HG03280 (cell line): ENCODE results near the gene KDM1A.
"Not testable (repeated sequence)": the region's sequence is repeated elsewhere in the genome, so short reads cannot be mapped to it uniquely, and the experiment has no call there.

Source experiments
- ATAC-seq: cut with Tn5 transposase; IDR thresholded peaks from one replicate; pipeline ENCODE4 v1.9.1; 2021; ENCODE audit warnings: mild to moderate bottlenecking, moderate library complexity; ENCODE audit not compliant: unreplicated experiment

The KDM1A gene

DNA sequence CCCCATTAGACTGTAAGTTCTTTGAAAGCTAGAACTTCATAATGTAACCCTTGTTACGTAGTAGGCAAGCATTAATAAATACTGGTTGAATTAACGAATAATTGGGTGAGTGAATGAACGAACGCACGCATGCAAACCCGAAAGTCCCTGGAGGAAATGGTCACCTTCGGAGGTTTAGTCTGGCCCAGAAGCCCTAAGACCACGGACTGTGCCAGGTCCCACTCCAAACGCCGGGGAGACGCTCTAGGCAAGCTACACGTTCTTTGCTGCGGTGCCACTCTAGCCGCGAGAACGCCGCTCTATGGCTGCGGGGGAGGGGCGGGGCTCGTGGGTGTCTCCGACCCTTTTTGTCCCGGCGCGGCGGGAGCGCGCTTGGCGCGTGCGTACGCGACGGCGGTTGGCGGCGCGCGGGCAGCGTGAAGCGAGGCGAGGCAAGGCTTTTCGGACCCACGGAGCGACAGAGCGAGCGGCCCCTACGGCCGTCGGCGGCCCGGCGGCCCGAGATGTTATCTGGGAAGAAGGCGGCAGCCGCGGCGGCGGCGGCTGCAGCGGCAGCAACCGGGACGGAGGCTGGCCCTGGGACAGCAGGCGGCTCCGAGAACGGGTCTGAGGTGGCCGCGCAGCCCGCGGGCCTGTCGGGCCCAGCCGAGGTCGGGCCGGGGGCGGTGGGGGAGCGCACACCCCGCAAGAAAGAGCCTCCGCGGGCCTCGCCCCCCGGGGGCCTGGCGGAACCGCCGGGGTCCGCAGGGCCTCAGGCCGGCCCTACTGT lies at the start of gene KDM1A:
Gene KDM1A, plus strand, starts transcription at position 375 of the 769 bp plus-strand sequence. Its CDS starts 129 bp downstream, at position 504.
- ATAC-seq, result peak; percentile 94

DNA sequence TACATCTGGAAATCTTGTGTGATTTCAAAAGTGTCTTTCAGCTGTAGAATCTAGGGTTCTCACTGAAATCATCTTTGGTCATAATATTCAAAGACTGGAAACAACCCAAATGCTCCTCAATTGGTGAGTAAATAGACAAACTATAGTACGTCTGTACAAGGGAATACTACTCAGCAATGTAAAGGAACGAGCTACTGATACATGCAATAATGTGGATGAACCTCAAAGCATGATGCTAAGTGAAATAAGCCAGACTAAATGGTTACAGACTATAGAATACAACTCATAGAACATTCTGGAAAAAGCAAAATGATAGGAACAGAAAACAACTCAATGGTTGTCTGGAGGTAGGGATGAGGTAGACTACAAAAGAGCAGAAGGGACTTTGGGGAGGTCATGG lies 49.2 kb upstream of the KDM1A start:
- no peak for ATAC-seq

DNA sequence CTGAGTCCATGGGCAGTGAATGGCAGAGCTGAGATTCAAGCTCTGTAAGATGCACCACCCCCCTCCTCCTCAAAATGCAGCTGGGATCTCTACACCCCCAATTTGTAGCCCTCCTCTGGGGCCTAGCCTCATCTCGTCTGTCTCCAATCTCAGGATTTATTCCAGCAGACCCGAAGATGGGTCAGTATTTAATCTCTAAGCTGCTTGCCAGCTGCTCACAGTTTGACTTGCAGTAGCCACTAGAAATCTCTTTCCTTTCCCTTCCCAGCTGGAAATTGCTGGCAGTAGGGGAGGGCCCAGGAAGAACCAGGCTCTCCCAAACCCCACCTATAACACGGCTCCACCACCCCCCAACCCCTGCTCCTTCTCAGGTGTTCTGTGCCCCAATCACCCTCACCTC lies 48.1 kb upstream of the KDM1A start:
- ATAC-seq, result no peak

DNA sequence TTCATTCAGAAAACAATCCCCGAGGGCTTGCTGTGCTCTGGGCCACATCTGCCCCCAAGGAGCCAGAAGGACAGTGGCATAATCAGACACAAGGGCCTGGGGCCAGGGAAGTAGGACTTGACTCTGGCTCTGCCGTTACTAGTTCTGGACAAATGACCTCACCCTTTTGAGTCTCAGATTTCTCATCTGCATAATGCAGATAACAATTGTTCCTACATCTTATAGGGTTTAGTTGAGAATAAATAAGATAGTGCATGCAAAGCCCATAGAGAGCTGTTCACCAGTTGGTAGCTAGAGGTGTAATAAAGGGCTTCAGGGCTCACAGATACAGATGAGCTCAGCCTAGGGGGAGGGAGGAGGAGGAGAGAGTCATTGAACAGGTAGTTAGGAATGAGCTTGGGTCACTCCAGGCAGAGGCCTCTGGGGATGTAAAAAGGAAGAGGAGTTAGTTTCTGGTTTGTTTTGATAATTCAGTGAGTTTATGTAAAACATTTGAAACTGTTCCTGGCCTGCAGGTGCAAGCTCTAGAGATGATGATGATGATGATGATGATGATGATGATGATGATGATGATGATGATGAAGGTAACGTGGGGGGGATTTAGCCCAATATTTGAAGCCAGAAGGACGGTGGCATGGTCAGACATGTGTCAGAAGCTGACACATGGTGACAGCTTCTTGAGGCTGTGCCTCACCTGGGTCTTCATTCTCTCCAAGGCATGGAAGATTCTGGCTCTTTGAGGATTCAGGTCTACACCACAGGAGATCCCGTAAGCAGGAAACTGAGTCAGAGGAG lies 47.5 kb upstream of the KDM1A start:
- no peak for ATAC-seq

DNA sequence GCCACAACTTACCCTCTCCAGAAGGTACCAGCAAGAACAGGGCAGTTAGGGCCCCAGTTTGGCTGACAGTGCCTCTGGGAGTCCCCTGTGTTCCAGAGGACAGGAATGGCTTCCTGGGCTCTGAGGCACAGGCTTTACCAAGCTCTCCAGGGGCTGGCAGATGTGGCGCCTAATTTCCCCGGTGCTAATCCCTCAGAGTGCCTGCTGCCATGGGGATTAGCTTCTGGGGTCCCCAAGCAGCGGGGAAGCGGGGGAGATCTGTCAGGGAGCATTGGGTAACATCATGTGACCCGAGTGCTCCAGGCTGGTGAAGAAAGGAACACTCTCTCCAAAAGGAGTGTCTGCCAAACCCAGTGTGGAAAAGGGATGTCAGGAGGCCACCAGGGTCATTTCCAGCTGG lies 46.5 kb upstream of the KDM1A start, which contains the start of gene LACTBL1:
Gene LACTBL1, minus strand, starts transcription at position 107 of the 400 bp plus-strand sequence. CDS start 550 bp downstream, outside the sequence.
- ATAC-seq, result no peak

DNA sequence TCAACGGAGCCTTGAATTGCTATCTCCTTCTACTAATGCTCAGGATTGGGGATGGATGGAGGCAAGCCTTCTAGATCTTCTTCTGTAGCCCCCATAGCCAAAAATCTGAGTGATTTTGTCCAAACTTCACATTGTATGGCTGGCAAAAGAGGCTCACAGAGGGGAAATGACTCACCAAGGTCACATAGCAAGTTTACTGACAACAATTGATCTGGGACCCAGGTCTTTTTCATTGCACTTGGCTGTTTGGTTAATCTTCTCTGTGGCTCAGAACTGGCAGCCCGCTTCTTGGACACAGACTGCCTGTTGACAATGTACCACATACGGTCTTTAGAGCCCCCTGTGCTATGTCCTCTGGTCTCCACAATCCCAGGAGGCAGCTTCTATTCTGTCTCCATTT lies 43.6 kb upstream of the KDM1A start:
- no peak for ATAC-seq

DNA sequence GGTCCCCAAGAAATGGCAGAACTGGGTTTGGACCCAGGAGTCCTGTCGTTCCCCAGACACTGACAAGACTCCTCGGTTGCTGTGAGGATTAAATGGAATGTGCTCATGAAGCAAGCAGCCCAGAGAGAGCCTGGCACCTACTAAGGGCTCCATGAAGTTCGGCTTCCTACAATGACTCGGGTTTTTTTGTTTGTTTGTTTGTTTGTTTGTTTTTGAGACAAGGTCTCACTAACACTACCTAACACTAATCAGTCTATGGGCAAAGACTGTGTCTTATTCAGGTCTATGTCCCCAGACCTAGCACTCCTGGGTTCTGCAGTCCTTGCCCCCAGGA lies 43.2 kb upstream of the KDM1A start:
- no peak for ATAC-seq

DNA sequence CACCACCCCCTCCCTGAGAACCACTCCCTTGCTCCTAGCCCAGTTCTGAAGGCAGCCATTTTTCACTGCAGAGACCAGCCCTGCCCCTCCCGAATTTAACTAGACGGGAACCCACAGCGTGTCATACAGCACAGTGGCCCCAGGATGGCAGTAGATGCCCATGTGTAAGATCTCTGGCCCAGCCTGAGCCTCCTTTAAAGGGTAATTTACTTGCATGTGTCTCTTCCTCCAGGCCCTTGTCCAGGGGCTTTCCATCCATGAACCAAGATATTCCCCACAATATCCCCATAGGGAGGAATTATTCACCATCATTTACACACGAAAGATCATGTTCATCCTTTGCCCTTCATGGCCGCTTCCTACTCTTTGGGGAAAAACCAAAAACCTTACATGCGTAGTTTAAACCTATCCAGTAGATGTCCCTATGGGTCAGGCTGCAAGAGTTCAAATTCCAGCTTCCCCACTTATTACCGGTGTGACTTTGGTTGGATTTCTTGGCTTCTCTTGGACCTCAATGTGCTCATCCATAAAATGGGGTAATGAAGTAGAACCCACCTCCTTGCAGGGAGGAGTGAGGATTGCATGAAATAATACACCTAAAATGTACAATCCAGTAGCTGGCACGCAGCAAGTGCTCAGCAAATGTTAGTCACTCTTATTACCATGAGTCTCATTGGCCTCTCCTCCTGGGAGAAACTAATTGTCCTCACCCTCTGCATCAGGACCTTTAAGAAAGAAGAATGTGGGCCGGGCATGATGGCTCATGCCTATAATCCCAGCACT lies 42.6 kb upstream of the KDM1A start:
- no peak for ATAC-seq

DNA sequence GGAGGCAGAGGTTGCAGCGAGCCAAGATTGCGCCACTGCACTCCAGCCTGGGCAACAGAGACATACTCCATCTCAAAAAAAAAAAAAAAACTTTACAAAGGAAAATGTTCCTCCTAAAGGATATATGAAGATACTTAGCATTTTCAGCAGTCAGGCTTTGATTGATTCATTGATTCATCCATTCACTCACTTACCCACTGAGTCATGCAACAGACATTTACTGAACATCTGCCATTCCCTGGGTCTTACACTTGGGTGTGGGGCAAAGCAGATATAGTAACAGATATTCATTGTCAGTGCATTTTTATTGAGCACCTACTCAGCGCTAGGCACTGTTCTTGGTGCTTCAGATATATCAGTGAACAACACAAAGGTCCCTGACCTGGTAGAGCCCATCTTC lies 41.0 kb upstream of the KDM1A start:
- no peak for ATAC-seq

DNA sequence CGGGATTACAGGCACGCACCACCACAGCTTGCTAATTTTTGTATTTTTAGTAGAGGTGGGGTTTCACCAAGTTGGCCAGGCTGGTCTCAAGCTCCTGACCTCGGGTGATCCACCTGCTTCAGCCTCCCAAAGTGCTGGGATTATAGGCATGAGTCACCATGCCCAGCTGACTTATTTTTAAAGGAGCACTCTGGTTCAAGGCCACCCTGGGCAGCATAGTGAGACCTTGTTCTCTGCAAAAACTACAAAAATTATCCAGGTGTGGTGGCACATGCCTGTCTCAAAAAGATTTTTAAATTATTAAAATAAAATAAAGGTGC lies 38.8 kb upstream of the KDM1A start:
- not testable (repeated sequence) for ATAC-seq

DNA sequence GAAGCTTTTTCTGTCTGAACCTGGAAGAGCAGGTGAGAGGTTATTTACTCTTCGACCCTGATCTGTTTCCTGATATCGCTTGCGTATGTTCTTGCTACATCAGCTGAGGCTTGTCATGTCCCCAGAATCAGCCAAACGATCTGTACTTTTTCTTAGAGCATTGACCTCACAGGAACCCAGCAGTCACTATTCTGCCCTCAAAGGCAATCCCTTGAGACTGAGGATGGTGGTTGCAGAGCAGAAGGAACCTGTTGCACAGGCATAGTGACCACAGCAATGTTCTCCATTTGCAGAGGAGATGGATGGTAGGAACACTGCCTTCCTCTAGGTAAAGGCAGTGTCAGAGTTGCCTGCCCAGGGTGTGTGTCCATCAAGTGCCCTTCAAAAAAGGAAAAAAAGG lies 35.3 kb upstream of the KDM1A start:
- ATAC-seq, result no peak

DNA sequence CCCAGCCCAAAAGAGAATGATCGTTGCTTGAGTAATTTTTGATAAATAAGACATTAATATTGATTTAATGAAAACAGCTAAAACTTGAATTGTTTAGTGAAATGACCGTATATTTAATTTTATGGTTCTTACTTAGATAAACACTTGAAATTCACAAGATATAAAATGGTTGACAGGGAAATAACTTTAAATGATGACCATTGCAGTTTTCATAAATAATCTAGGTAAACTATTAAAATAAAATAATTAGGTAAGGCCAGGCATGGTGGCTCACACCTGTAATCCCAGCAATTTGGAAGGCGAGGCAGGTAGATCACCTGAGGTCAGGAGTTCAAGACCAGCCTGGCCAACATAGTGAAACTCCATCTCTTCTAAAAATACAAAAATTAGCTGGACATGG lies 26.9 kb upstream of the KDM1A start:
- not testable (repeated sequence) for ATAC-seq

DNA sequence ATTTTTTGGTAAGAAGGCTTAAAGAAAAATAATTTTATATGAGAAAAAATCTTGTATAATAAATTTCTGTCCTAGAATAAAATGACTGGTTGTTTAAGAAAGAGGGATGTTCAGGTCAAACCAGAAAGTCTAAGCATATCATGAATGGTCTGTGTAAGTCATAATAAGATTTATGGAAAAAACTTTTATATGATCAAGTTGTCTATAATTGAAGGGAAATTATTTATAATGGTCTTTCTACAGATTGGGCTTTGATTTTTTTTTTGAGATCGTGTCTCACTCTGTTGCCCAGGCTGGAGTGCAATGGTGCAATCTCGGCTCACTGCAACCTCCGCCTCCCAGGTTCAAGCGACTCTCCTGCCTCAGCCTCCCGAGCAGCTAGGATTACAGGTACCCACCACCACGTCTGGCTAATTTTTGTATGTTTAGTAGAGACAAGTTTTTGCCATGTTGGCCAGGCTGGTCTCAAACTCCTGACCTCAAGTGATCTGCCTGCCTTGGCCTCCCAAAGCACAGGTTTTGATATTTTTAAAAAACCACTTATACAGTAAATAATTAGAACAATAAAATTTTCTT lies 26.0 kb upstream of the KDM1A start:
- ATAC-seq, result not testable (repeated sequence)

DNA sequence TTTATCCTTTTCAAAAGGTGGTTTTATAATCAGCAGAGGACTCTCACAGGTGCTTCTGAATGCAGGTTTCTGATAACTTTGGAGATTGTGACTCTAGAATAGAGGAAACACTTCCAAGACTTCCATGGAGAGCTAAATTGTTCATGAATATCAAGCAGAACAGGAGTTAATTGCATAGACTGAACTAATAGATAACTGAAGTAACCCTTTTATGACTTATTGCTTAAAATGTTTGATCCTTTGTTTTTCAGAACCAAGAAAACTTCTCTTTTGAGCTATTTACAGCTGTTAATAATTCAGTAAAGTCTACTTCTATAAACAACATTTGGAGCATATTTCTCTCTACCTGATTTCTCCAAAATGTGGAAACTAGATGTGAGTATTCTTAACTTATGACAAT lies 23.5 kb upstream of the KDM1A start:
- ATAC-seq, result no peak

DNA sequence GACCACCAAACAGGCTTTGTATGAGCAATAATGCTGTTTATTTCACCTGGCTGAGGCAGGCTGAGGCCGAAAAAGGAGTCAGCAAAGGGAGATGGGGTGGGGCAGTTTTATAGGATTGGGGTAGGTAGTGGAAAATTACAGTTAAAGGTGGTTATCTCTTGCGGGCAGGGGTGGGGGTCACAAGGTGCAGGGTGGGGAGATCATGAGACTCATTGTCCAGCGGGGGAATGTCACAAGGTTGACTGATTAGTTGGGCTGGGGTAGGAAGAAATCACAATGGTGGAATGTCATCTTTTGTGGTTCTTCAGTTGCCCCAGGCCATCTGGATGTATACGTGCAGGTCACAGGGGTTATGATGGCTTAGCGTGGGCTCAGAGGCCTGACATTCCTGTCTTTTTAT lies 21.7 kb upstream of the KDM1A start:
- not testable (repeated sequence) for ATAC-seq

DNA sequence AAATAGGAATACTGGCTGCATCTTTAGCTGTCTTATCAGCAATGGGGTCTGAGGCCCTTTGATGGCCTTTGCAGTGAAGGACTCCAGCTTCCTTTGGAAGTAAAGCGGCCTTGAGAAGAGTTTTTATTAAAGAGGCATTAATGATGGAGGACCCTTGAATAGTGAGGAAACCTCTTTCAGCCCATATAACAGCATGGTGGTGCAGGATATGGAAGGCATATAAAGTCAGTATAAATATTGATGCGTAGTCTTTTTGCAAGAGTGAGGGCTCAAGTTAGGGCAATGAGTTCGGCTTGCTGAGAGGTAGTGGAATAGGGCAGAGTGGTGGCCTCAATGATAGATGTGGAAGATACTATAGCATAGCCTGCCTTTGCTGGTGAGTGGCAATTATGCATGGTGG lies 19.1 kb upstream of the KDM1A start:
- not testable (repeated sequence) for ATAC-seq

DNA sequence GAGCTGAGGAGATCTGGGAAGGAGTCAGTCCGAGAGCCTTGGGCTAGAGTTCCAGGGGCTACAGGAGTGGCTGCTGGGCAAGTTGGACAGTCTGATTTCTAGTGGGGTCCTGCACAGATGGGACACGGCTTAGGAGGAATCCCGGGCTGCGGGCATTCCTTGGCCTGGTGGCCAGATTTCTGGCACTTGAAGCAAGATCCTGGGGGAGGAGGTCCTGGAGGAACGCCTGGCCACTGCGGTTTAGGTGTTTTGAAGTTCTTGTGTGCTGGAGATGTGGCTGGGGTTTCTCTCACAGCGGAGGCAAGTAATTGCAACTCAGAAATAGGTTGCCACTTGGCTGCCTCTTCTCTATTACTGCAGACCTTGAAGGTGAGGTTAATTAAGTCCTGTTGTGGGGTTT lies 17.1 kb upstream of the KDM1A start:
- not testable (repeated sequence) for ATAC-seq

DNA sequence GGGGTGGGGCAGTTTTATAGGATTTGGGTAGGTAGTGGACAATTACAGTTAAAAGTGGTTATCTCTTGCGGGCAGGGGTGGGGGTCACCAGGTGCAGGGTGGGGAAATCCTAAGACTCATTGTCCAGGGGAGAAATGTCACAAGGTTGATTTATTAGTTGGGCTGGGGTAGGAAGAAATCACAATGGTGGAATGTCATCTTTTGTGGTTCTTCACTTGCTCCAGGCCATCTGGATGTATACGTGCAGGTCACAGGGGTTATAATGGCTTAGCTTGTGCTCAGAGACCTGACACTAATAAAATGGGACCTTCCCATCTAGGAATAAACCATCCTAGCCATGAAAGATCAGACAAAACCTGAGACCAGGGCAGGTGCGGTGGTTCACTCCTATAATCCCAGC lies 15.2 kb upstream of the KDM1A start:
- no peak for ATAC-seq

DNA sequence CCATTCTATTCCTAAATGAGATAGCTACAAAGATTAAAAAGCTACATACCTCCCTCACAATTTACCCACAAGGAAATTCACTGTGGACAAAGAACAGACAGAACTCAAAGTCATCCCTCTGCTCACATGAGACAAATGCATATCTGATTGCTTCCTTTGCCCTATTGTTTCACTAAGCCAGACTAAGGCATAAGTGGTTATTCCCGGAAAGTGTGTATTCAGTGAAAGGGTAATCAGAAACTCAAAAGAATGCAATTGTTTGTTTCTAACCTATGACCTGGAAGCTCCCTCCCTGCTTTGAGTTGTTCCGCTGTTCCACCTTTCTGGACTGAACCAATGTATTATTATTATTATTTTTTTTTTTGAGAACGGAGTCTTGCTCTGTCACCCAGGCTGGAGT lies 14.5 kb upstream of the KDM1A start:
- not testable (repeated sequence) for ATAC-seq

DNA sequence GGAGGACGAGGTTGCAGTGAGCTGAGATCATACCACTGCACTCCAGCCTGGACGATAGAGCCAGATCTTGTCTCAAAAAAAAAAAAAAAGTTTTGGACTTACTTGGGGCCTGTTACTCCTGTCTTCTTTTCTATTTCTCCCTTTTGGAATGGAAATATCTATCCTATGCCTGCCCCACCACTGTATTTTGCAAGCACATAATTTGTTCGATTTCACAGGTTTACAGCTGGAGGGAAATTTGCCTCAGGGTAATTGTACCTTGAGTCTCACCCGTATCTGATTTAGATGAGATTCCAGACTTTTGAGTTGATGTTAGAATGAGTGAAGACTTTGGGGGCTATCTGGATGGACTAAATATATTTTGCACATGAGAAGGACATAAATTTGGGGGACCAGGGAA lies 12.2 kb upstream of the KDM1A start:
- no peak for ATAC-seq

DNA sequence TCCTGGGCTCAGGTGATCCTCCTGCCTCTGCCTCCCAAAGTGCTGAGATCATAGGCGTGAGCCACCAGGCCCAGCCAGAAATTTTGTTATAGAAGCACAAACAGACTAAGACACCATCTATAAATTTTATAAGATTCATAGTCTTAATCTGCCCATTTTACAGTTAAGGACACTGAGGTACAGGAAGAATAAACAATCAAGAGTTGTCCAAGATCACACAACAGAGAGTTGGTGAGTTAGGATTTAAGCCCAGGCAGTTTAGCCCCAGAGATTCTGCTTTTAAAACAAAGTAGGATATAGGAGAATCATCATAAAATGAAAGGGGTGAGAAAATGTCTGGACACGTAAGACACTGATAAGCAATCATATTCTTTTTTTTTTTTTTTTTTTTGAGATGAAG lies 10.4 kb upstream of the KDM1A start:
- ATAC-seq, result no peak
